Fibroblast of upper back skin (primary cell): Measurements from ENCODE around the gene NELL2.
"Not testable (repeated sequence)": the region's sequence is repeated elsewhere in the genome, so short reads cannot be mapped to it uniquely, and the experiment has no call there.

ENCODE experiments used
- DNase-seq: peaks from one replicate; pipeline ENCODE4 v3.0.0-alpha.2; 2013

The NELL2 gene

DNA sequence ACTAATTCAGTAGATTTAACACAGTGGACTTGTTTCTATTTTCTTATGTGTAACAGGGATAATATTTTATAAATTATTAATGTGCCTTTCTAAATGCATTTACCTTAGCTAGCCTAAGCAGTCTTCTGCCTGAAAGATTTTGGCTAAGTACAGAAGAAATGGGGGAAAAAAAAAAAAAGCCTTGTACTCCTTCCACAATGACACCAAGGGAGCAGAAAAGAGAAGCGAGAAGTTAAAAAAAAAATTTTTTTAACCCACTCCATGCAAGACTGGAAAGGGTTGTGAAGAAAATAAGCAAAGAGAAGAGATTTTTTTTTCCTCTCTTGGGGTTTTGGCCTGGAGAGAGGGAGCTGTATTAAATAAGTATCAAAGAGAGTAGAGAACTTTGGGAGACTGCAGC is 28.7 kb downstream of the NELL2 start:
- no peak for DNase-seq

DNA sequence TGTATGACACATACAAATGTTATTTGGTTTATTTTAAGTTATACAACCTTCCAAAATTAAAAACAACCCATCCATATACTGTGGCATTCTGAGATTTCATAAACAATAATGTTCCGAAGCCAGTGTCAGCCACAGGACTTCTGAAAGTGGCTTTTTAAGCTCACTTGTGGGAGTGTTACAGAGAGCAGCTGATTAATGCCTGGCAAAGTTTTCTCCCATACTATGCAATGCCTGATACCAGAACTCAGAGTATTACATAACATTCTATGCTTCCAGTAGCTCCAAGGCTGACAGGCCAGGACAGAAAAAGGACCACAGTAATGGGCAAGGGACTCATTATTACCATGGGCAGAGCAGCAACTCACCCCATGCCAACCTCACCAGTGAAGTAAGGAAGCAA is 29.3 kb downstream of the NELL2 start:
- no peak for DNase-seq

DNA sequence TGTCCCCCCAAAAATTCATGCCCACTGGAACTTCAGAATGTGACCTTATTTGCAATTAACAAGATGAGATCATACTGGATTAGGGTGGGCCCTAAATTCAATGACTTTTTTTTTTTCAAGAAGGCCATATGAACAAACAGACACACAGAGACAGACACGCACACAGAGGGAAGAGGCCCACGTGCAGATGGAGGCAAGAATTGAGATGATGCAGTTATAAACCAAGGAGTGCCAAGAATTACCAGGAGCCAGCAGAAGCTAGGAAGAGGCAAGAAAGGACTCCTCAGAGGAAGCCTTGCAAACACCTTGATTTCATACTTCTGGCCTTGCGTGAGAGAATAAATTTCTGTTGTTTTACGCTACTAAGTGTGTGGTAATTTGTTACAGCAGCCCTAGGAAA is 33.4 kb downstream of the NELL2 start:
- DNase-seq = no peak

- DNase-seq = no peak
Measured at GRCh38 chr12:44839785-44840184, 36.3 kb downstream of the NELL2 start.

DNA sequence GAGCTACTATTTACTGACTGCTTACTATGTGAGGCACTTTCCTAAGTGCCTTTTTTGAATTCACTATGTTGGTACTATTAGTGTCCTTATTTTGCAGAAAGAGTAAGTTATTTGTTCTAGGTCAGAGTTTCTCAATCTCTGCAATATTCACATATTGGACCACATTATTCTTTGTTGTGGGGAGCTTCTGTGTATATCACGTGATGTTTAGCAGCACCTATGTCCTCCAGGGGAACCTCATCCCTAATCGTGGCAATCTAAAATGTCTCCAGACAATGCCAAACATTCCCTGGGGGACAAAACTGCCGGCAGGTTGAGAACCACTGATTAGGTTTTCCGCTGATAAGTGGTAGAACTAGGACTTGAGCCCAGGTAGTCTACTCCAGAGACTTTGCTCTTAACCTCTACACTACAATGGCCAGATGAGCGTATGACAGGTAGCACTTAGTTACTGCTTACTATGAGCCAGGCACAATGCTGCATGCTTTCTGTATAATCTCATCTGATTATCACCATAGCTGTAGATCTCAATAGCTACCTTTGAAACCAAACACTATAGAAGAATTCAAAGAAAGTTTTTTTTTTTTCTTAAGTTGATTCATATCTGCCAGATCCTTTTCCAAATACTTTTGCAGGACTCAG is 38.9 kb downstream of the NELL2 start:
- DNase-seq = no peak

- DNase-seq = no peak
Measured at GRCh38 chr12:44835641-44836379, 40.3 kb downstream of the NELL2 start.

GRCh38 chr12:44834996-44835395 is 41.1 kb downstream of the NELL2 start:
- not testable (repeated sequence) for DNase-seq

DNA sequence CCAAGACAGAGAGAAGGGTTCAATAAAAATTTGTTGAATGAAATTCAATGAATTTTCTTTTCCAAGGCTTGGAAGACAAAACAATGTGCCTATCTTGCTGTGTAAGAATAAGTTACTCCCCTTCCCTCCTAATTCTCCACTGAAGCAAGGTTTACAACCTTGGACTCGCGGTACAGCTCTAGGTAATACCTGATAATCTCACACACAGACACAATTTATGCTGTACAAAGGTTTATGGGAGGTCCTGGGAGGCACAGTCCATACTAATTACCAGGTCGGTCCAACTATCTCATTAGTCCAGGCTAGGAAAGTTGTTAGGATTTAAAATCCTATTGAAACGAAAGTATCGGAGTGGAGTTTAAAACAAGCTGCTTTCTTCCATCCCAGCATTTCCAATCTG is 42.6 kb downstream of the NELL2 start:
- no peak for DNase-seq

- no peak for DNase-seq
Measured at GRCh38 chr12:44830566-44831055, 45.5 kb downstream of the NELL2 start.

DNA sequence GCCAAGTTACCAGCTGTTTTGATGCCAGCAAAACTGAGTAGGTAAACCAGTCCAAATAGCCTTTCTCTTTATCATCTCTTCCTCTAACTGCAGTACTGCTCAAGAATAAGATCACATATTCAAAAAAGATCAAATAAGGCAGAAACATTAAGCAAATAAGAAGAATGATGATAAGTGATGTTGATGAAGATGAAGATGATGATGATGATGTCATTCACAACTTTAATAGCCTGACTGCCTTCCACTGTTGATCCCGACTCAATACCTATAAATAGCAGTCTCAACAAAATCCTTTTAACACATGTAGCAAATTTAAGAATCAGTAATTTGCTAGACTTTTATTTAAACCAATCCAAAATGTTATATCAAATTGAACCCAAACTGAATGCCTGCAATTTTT is 47.1 kb downstream of the NELL2 start:
- no peak for DNase-seq

GRCh38 chr12:44827832-44828438 is 48.2 kb downstream of the NELL2 start:
- DNase-seq = no peak

GRCh38 chr12:44821702-44822101 is 54.4 kb downstream of the NELL2 start:
- DNase-seq = not testable (repeated sequence)

DNA sequence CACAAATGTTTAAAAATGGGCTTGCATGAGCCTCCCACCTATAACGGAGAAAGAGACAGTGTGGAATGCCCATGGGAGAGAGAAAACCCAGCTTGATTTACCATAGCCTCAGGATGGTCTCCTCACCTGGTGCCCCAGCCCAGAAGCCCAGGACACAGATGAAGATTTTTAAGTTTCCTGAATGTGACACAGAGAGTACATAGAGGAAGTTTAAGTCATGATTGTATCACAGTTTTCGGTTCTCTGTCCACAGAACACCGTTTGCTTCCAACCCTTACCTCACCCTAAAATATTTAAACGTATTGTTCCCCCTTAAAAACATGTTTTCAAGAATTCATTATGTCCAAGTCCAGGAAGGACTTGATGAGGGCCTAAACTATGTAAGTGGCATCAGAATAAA is 56.2 kb downstream of the NELL2 start:
- DNase-seq = no peak

GRCh38 chr12:44817687-44818086 is 58.4 kb downstream of the NELL2 start:
- no peak for DNase-seq

GRCh38 chr12:44816446-44817017 is 59.6 kb downstream of the NELL2 start:
- DNase-seq = no peak

DNA sequence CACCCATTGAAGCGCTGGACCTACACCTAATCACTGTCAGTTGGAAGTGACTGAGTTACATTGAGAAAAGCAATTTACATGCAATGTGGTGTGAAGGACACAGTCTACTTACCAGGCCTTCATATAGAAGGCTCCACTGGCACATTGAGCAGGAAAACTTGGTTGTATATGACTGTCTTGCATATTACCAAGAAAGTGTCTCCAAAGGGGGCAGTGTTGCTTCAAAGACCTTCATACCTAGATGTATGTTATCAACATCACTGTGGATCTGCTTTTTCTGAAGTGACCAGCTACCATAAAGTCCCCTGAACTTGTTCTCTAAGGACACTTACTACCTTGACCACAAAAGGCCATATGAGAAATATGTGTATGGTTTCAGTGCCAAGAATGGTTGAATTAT is 64.1 kb downstream of the NELL2 start:
- DNase-seq = no peak

GRCh38 chr12:44804068-44804467 is 72.0 kb downstream of the NELL2 start:
- no peak for DNase-seq

GRCh38 chr12:44795970-44796369 is 80.1 kb downstream of the NELL2 start:
- no peak for DNase-seq

DNA sequence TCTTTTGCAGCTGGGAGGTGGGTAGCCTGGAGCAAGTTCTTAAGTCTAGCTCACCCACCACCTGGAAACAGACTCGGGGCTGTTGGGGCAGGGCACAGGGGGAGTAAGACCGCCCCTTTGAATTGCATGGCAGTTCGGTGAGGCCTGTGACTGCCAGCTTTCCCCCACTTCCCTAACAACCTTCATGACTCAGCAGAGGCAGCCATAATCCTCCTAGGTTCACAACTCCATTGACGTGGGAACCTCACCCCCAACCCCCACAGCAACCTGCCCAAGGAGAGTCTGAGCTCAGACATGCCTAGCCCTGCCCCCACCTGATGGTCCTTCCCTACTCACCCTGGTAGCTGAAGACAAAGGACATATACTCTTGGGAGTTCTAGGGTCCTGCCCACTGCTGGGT is 87.4 kb downstream of the NELL2 start:
- no peak for DNase-seq

DNA sequence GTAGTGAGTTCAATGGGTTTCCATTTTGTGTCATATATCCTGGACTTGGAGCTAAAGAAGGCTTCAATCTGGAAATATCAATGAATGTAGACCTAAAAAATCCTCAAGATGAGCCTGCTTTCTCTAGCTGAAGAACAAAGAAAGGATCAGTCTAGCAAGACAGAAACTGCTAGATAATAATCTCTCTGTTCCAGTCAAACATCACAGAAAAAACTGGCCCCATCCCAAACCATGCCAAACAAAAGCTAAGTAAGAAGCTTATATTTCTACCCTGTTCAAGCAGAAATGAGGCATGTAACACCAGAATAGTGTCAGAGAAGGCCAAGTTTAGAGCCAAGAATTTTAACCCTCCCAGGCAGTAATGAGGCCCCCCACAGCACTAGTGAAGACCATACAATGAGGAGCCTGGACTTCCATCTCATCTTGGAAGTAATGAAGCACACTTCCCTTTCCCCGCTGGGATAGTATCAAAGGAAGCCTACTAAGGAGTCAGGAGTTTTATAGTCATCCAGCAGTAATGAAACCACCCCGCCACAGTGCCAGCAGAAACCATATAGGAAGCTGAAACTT is 95.8 kb downstream of the NELL2 start:
- no peak for DNase-seq

DNA sequence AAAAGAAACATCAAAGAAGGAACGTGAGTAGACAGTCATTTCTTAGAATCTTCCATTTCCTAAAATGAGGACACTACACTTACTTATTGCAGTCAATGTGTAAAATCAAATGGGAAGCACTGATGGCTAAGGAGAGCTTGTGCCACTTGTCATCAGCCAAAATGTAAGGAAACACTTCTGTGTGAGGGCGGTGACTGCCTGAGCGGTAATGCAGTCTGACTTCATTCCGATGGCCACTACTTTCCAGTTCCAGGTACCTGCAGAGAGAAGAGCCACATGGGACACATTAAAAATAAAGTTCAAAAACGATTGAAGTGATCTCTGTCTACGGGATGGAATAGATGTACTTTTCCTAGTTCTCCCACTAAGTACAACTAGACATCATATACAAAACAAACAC is 96.3 kb downstream of the NELL2 start:
- no peak for DNase-seq

GRCh38 chr12:44778863-44779262 is 97.3 kb downstream of the NELL2 start:
- DNase-seq = no peak

- DNase-seq = no peak
Measured at GRCh38 chr12:44777044-44777443, 99.1 kb downstream of the NELL2 start.

- no peak for DNase-seq
Measured at GRCh38 chr12:44775901-44776300, 100.2 kb downstream of the NELL2 start.
